Measurements from ENCODE around the gene GLI3.

GLI3 gene

DNA sequence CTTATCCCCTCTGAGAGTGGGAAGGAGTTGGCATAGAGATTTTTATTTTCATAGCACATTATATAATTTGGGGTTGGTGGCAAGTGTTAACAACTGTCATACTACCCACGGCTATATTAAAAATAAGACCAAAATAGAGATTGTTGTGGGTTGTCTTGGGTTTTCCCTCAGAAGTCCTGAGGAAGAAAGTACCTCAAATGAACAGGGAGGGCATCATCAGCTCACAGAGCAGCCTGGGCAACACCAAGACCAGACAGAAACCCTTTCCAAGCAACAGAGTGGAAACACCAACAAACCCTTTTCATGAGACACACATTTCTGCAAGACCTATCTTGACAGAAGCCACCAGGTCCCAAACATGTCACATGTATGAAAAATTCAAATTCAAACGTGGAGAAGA, 121.2 kb downstream of the GLI3 start:
- H3K4me3 ChIP-seq (ENCODE audit: low read length): no peak overlapping the region
- H3K36me3 ChIP-seq (replicated peaks; ENCODE audit: insufficient read depth, low read length): no peaks in the 10 kb centered on the region
- no peaks in the 10 kb centered on the region for H3K9me3 ChIP-seq (replicated peaks; ENCODE audit: insufficient read depth, low read length)
- no peak for DNase-seq
- no peak overlapping the region for H3K9ac ChIP-seq (ENCODE audit: low read length)
- no peak for TF ChIP-seq EZH2 (optimal IDR thresholded peaks at IDR 0.05; ENCODE audit: low read depth, low read length)
- no peaks in the 10 kb centered on the region for H3K9me2 ChIP-seq (replicated peaks; ENCODE audit: insufficient read depth, low read length)
- H3K4me2 ChIP-seq (ENCODE audit: low read depth, low read length): no peak overlapping the region
- no peak overlapping the region for H3K27ac ChIP-seq (ENCODE audit: low read length)
- no peaks in the 10 kb centered on the region for H3F3A ChIP-seq (ENCODE audit: insufficient read depth, low read length)
- no peaks in the 10 kb centered on the region for H4K20me1 ChIP-seq (ENCODE audit: insufficient read depth, low read length)
- H3K27me3 ChIP-seq (replicated peaks; ENCODE audit: insufficient read depth, low read length): no peaks in the 10 kb centered on the region
- no peaks in the 10 kb centered on the region for H3K79me2 ChIP-seq (ENCODE audit: low read length)
- no peaks in the 10 kb centered on the region for H3K4me1 ChIP-seq (ENCODE audit: low read length)
- no peak overlapping the region for H2AFZ ChIP-seq (ENCODE audit: low read length)

DNA sequence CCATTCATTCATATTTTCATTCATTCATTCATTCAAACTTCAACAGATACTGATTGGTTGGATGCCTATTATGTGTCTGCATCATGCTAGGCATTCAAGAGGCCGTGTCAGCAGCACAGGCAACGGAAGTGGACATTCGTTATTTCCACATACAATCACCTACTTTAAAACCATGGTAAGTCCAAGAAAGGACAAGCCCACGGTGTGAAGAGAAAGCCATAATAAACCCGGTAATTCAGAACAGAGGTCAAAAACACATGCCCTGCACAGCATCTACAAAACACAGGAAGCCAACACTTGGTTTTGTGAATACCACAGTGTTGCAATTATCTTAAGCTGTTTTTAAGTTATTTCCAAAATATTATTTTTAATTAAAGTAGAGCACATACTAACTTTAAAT, 126.7 kb downstream of the GLI3 start:
- no peaks in the 10 kb centered on the region for H3F3A ChIP-seq (ENCODE audit: insufficient read depth, low read length)
- H3K4me1 ChIP-seq (ENCODE audit: low read length): no peaks in the 10 kb centered on the region
- no peak for TF ChIP-seq EZH2 (optimal IDR thresholded peaks at IDR 0.05; ENCODE audit: low read depth, low read length)
- TF ChIP-seq, protein P1, sequence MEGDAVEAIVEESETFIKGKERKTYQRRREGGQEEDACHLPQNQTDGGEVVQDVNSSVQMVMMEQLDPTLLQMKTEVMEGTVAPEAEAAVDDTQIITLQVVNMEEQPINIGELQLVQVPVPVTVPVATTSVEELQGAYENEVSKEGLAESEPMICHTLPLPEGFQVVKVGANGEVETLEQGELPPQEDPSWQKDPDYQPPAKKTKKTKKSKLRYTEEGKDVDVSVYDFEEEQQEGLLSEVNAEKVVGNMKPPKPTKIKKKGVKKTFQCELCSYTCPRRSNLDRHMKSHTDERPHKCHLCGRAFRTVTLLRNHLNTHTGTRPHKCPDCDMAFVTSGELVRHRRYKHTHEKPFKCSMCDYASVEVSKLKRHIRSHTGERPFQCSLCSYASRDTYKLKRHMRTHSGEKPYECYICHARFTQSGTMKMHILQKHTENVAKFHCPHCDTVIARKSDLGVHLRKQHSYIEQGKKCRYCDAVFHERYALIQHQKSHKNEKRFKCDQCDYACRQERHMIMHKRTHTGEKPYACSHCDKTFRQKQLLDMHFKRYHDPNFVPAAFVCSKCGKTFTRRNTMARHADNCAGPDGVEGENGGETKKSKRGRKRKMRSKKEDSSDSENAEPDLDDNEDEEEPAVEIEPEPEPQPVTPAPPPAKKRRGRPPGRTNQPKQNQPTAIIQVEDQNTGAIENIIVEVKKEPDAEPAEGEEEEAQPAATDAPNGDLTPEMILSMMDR (IDR thresholded peaks at IDR 0.05; ENCODE audit: low read length): no peak
- no peak for TF ChIP-seq EZH2phosphoT487 (IDR thresholded peaks at IDR 0.05; ENCODE audit: low read length)
- H3K36me3 ChIP-seq (replicated peaks; ENCODE audit: insufficient read depth, low read length): no peaks in the 10 kb centered on the region
- no peak for DNase-seq
- H3K27ac ChIP-seq (ENCODE audit: low read length): no peak overlapping the region
- no peaks in the 10 kb centered on the region for H4K20me1 ChIP-seq (ENCODE audit: insufficient read depth, low read length)
- H3K9me2 ChIP-seq (replicated peaks; ENCODE audit: insufficient read depth, low read length): no peaks in the 10 kb centered on the region
- H3K4me3 ChIP-seq (ENCODE audit: low read length): no peak overlapping the region
- H3K4me2 ChIP-seq (ENCODE audit: low read depth, low read length): no peak overlapping the region
- no peak overlapping the region for H3K9ac ChIP-seq (ENCODE audit: low read length)
- no peak overlapping the region for H2AFZ ChIP-seq (ENCODE audit: low read length)
- no peaks in the 10 kb centered on the region for H3K27me3 ChIP-seq (replicated peaks; ENCODE audit: insufficient read depth, low read length)
- no peaks in the 10 kb centered on the region for H3K79me2 ChIP-seq (ENCODE audit: low read length)
- no peaks in the 10 kb centered on the region for H3K9me3 ChIP-seq (replicated peaks; ENCODE audit: insufficient read depth, low read length)

DNA sequence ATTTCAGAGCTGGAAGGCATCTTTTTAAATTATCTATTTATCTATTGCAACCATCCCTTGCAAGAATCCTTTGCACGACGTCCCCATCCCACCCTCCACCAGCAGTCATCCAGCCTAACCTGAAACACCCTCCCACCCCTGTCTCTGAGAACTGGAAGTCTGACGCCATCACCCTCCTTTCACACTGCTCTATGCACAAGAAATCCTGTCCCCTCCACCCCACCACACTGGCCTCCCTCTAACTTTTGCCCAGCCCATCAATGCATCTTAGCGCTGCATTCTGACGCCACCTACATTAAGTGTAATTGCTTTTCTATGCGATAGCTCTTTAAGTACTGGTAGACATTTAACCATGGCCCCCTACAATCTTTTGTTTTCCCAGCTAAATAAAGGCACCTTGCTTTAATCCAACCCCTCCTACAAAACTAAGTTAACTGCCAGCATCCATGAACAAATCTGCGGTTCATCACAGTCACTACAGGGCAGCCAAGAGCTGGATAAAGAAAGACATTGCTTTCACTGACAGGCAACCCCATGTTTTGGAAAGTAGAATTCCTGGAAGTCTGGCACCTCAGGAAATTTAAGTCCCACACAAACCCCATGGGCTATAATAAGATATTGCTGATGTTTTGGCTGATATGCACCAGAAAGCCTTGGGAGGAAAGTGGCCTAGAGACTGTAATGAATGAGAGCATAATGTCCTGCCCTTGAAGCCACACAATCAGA, 128.0 kb downstream of the GLI3 start:
- no peaks in the 10 kb centered on the region for H3K27me3 ChIP-seq (replicated peaks; ENCODE audit: insufficient read depth, low read length)
- H2AFZ ChIP-seq (ENCODE audit: low read length): no peak overlapping the region
- TF ChIP-seq EZH2 (optimal IDR thresholded peaks at IDR 0.05; ENCODE audit: low read depth, low read length): no peak
- no peak for TF ChIP-seq EZH2phosphoT487 (IDR thresholded peaks at IDR 0.05; ENCODE audit: low read length)
- TF ChIP-seq, protein P1 (IDR thresholded peaks at IDR 0.05; ENCODE audit: low read length): no peak
- no peaks in the 10 kb centered on the region for H3F3A ChIP-seq (ENCODE audit: insufficient read depth, low read length)
- no peaks in the 10 kb centered on the region for H3K36me3 ChIP-seq (replicated peaks; ENCODE audit: insufficient read depth, low read length)
- no peak for DNase-seq
- no peak overlapping the region for H3K4me2 ChIP-seq (ENCODE audit: low read depth, low read length)
- no peak overlapping the region for H3K27ac ChIP-seq (ENCODE audit: low read length)
- no peak overlapping the region for H3K4me3 ChIP-seq (ENCODE audit: low read length)
- H3K79me2 ChIP-seq (ENCODE audit: low read length): no peaks in the 10 kb centered on the region
- H3K4me1 ChIP-seq (ENCODE audit: low read length): no peaks in the 10 kb centered on the region
- H3K9me3 ChIP-seq (replicated peaks; ENCODE audit: insufficient read depth, low read length): no peaks in the 10 kb centered on the region
- no peak overlapping the region for H3K9ac ChIP-seq (ENCODE audit: low read length)
- no peaks in the 10 kb centered on the region for H3K9me2 ChIP-seq (replicated peaks; ENCODE audit: insufficient read depth, low read length)
- no peaks in the 10 kb centered on the region for H4K20me1 ChIP-seq (ENCODE audit: insufficient read depth, low read length)

DNA sequence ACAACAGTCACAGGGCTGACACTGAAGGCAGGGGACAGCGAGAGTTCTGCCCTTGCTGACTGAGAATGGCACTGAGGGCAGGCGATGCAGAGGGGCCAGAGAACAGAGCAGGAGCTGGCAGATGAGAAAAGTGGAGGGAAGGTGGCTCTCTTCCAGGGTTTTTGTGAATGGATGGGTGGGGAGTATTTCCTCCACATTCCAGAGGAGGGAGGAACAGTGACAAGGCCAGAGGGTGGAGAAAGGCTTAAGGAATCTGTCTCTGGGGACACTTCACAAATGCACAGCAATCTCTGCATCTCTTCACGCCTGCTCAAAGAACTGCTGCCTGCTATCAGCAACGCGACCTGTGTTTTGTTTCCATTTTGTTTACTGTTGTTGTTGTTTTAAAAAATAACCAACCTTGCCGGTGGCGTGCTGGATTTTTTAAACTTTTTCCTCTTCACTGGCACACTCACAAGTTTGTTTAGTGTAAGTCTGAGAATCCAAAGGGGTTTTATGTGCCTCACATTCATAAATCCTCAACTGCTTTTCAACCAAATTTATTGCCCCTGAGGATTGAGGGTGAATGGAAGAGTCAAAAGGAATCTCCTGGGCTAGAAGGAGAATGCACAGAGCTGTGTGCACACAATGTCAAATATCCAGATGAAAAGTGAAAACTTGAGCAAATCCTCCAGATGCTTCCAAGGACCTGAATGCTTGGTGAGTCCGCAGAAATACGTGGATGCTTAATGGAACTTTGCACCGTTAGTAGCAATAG, 129.3 kb downstream of the GLI3 start:
- Histone ChIP-seq H3K4me1 (ENCODE audit: low read length) (no peaks in the 10 kb centered on the region), H3K9ac (ENCODE audit: low read length) (no peak overlapping the region), H3K27me3 (replicated peaks; ENCODE audit: insufficient read depth, low read length) (no peaks in the 10 kb centered on the region), H4K20me1 (ENCODE audit: insufficient read depth, low read length) (no peaks in the 10 kb centered on the region), H3K9me3 (replicated peaks; ENCODE audit: insufficient read depth, low read length) (no peaks in the 10 kb centered on the region), H3K9me2 (replicated peaks; ENCODE audit: insufficient read depth, low read length) (no peaks in the 10 kb centered on the region), H3K36me3 (replicated peaks; ENCODE audit: insufficient read depth, low read length) (no peaks in the 10 kb centered on the region), H2AFZ (ENCODE audit: low read length) (no peak overlapping the region), H3K4me3 (ENCODE audit: low read length) (no peak overlapping the region), H3K4me2 (ENCODE audit: low read depth, low read length) (no peak overlapping the region), H3K27ac (ENCODE audit: low read length) (no peak overlapping the region), H3K79me2 (ENCODE audit: low read length) (no peaks in the 10 kb centered on the region), H3F3A (ENCODE audit: insufficient read depth, low read length) (no peaks in the 10 kb centered on the region)
- no peak for TF ChIP-seq EZH2phosphoT487 (IDR thresholded peaks at IDR 0.05; ENCODE audit: low read length)
- TF ChIP-seq EZH2 (optimal IDR thresholded peaks at IDR 0.05; ENCODE audit: low read depth, low read length): no peak
- TF ChIP-seq, protein P1 (IDR thresholded peaks at IDR 0.05; ENCODE audit: low read length): no peak
- DNase-seq: no peak
